DOHH2 (cell line): ENCODE results near the gene ASCC2.

ENCODE experiments used
- H3F3A ChIP-seq: fragments of 200-600 bp; sonication (generic), shearing (Covaris generic); 2 replicates; pipeline ENCODE4 v1.6.0; 2016; ENCODE audit warnings: antibody characterized with exemption, mild to moderate bottlenecking; ENCODE audit not compliant: control insufficient read depth, insufficient read depth
- H3K27ac ChIP-seq: fragments of 200-600 bp; sonication (generic); 2 replicates; pipeline ENCODE4 v1.5.1; 2014; ENCODE audit warnings: low read depth, mild to moderate bottlenecking, low read length, moderate library complexity
- H3K27me3 ChIP-seq: fragments of 200-600 bp; sonication (generic); 2 replicates; pipeline ENCODE4 v1.6.1; 2014; ENCODE audit warnings: mild to moderate bottlenecking, low read length, mixed read lengths; ENCODE audit not compliant: control insufficient read depth
- H3K36me3 ChIP-seq: fragments of 200-600 bp; sonication (generic); 2 replicates; pipeline ENCODE4 v1.6.1; 2014; ENCODE audit warnings: mild to moderate bottlenecking, low read length, moderate library complexity, mixed read lengths; ENCODE audit not compliant: control insufficient read depth
- H3K4me1 ChIP-seq: fragments of 200-600 bp; sonication (generic); 2 replicates; pipeline ENCODE4 v1.6.1; 2014; ENCODE audit warnings: mild to moderate bottlenecking, low read length, mixed read lengths; ENCODE audit not compliant: control insufficient read depth
- H3K4me2 ChIP-seq: fragments of 200-600 bp; sonication (generic); 2 replicates; pipeline ENCODE4 v1.6.0; 2014; ENCODE audit warnings: mild to moderate bottlenecking, low read length, moderate library complexity
- H3K4me3 ChIP-seq: fragments of 200-600 bp; sonication (generic); 2 replicates; pipeline ENCODE4 v1.5.1; 2014; ENCODE audit warnings: mild to moderate bottlenecking, low read length, mixed read lengths
- H3K79me2 ChIP-seq: fragments of 200-600 bp; sonication (generic); 2 replicates; pipeline ENCODE4 v1.6.1; 2014; ENCODE audit warnings: mild to moderate bottlenecking, low read length, mixed read lengths; ENCODE audit not compliant: control insufficient read depth
- H3K9me2 ChIP-seq: fragments of 200-600 bp; sonication (generic); replicated peaks from 2 replicates; pipeline ENCODE4 v1.6.1; 2014; ENCODE audit warnings: mild to moderate bottlenecking, low read length, mixed read lengths; ENCODE audit not compliant: control insufficient read depth
- H3K9me3 ChIP-seq: fragments of 200-600 bp; sonication (generic); 2 replicates; pipeline ENCODE4 v1.6.1; 2014; ENCODE audit warnings: antibody characterized with exemption, low read length, mixed read lengths; ENCODE audit not compliant: control insufficient read depth, insufficient read depth
- H4K20me1 ChIP-seq: fragments of 200-600 bp; sonication (generic); 2 replicates; pipeline ENCODE4 v1.6.0; 2014; ENCODE audit warnings: low read depth, mild to moderate bottlenecking, antibody characterized with exemption, low read length, moderate library complexity; ENCODE audit not compliant: control insufficient read depth, insufficient read depth
- EZH2phosphoT487 ChIP-seq: fragments of 200-600 bp; sonication (generic); IDR thresholded peaks from 2 replicates; pipeline ENCODE4 v1.6.1; 2017; ENCODE audit warnings: borderline replicate concordance, mild to moderate bottlenecking, antibody characterized with exemption, low read length, moderate library complexity, mixed read lengths
- TF ChIP-seq, protein P1 (sequence below): fragments of 200-600 bp; sonication (generic); IDR thresholded peaks from one replicate; pipeline ENCODE4 v1.5.1; 2014; ENCODE audit warnings: antibody characterized with exemption, mild to moderate bottlenecking, low read depth, low read length; ENCODE audit not compliant: poor library complexity, severe bottlenecking

ASCC2 gene

DNA sequence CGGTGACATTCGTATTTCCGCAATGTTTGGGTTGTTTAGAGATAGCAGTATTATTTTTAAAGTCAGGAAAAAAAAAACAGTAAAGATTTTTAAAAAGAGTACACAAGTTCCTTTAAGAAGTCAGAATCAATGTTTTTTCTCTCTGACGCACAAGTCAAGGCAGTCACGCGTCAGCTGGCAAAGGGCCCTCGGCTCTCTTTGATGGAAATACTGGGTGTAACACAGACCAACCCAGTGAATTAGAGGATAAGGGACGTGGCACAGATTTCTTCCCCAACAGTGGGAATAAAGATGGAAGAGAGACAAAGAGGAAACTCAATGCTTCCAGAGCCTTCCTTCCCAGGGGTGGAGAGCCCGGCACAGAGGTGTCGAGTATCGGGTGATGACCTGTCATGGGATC lies 13.4 kb downstream of the ASCC2 start:
- Histone ChIP-seq H3K79me2 (no peaks in the 10 kb centered on the region), H3K9me3 (no peaks in the 10 kb centered on the region), H4K20me1 (no peaks in the 10 kb centered on the region; the same call in 1 of the 2 replicates), H3K27ac (no peak overlapping the region), H3K27me3 (no peaks in the 10 kb centered on the region), H3K36me3 (peaks cover 51% of the 10 kb centered on the region), H3K9me2 (no peaks in the 10 kb centered on the region), H3F3A (no peaks in the 10 kb centered on the region), H3K4me1 (no peaks in the 10 kb centered on the region), H3K4me2 (no peak overlapping the region), H3K4me3 (no peak overlapping the region)
- TF ChIP-seq, protein P1, sequence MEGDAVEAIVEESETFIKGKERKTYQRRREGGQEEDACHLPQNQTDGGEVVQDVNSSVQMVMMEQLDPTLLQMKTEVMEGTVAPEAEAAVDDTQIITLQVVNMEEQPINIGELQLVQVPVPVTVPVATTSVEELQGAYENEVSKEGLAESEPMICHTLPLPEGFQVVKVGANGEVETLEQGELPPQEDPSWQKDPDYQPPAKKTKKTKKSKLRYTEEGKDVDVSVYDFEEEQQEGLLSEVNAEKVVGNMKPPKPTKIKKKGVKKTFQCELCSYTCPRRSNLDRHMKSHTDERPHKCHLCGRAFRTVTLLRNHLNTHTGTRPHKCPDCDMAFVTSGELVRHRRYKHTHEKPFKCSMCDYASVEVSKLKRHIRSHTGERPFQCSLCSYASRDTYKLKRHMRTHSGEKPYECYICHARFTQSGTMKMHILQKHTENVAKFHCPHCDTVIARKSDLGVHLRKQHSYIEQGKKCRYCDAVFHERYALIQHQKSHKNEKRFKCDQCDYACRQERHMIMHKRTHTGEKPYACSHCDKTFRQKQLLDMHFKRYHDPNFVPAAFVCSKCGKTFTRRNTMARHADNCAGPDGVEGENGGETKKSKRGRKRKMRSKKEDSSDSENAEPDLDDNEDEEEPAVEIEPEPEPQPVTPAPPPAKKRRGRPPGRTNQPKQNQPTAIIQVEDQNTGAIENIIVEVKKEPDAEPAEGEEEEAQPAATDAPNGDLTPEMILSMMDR = no peak

DNA sequence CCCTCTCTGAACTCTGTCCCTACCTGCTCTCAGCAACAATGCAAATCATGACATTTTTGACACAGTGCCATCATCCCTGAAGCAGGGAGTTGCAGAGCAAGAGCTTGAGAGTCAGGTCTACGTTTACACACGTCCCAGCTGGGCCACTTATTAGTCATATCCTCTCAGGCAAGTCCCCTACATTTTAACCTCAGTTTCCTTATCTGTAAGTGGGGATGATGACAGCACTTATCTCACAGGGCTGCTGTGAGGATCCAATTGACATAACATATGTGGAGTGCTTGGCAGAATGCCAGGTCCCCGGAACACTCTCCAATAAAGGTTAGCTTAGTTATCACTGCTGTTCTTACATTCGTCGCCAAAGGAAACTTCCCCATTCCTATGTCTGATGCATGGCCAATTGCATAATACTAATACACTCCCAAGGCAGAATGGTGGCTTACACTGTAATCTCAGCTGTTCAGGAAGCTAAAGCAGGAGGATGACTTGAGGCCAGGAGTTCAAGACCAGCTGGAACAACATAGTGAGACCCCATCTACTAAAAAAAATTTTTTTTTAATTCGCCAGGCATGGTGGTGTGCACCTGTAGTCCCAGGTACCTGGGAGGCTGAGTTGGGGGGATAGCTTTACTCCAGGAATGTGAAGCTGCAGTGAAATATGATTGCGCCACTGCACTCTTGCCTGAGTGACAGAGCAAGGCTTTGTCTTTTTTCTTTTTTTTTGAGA lies 16.6 kb downstream of the ASCC2 start:
- Histone ChIP-seq H3K4me1 (no peaks in the 10 kb centered on the region), H3K27ac (no peak overlapping the region), H3K79me2 (no peaks in the 10 kb centered on the region), H3K4me2 (no peak overlapping the region), H3K4me3 (no peak overlapping the region), H4K20me1 (no peaks in the 10 kb centered on the region; the same call in 1 of the 2 replicates), H3K9me3 (no peaks in the 10 kb centered on the region), H3K9me2 (no peaks in the 10 kb centered on the region), H3F3A (no peaks in the 10 kb centered on the region), H3K27me3 (no peaks in the 10 kb centered on the region), H3K36me3 (peaks cover 63% of the 10 kb centered on the region)
- TF ChIP-seq EZH2phosphoT487 = no peak
- TF ChIP-seq, protein P1 = no peak

DNA sequence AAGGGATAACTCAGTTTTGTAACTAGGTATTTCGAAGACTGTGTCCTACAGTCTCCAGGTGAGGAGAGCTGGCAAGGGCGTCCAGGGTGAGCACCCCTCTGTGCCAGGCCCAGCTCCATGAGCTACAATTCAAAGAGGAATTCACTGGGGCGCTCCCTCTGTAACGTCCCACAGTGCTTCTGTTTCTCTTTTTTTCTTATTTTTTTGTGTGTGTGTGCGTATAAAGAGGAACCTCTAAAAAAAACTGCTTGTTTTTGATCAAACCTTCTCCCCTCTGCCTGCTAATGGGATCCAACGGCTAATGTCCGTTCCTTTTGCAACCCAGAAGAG lies 17.1 kb downstream of the ASCC2 start:
- Histone ChIP-seq H3K36me3 (peaks cover 68% of the 10 kb centered on the region), H3K4me2 (no peak overlapping the region), H3K79me2 (no peaks in the 10 kb centered on the region), H3K4me1 (no peaks in the 10 kb centered on the region), H3K27ac (no peak overlapping the region), H4K20me1 (no peaks in the 10 kb centered on the region; the same call in 1 of the 2 replicates), H3F3A (no peaks in the 10 kb centered on the region), H3K27me3 (no peaks in the 10 kb centered on the region), H3K4me3 (no peak overlapping the region), H3K9me3 (no peaks in the 10 kb centered on the region), H3K9me2 (no peaks in the 10 kb centered on the region)
- TF ChIP-seq EZH2phosphoT487 = no peak
- TF ChIP-seq, protein P1 = no peak
